ENCODE data around the gene LMF2. TPM values are rescaled to one million over a fixed set of nuclear protein-coding genes. Genes with fewer than 3 reads are reported as not detected.
"Not testable (repeated sequence)": the region's sequence is repeated elsewhere in the genome, so short reads cannot be mapped to it uniquely, and the experiment has no call there.

The LMF2 gene
- total RNA-seq, 1 experiment from 2014 or later, result 42.4 TPM

GRCh38 chr22:50520826-50521453 is 13.4 kb upstream of the LMF2 start:
- Histone ChIP-seq H3K4me3 (ENCODE audit: low read length) (no peak overlapping the region), H3K36me3 (ENCODE audit: low read depth, low read length) (no peaks in the 10 kb centered on the region; the same call in 1 of the 2 replicates), H3K9ac (ENCODE audit: low read length) (no peak overlapping the region), H3K4me2 (ENCODE audit: low read length) (no peak overlapping the region), H3K27ac (ENCODE audit: low read length) (no peak overlapping the region), H4K20me1 (ENCODE audit: low read length) (no peaks in the 10 kb centered on the region; the same call in 1 of the 2 replicates), H3K79me2 (ENCODE audit: low read length) (peaks cover 23% of the 10 kb centered on the region), H3K9me2 (replicated peaks; ENCODE audit: low read length) (no peaks in the 10 kb centered on the region), H2AFZ (ENCODE audit: low read length) (no peak overlapping the region), H3K27me3 (ENCODE audit: low read length) (no peaks in the 10 kb centered on the region), H3K9me3 (ENCODE audit: low read length) (no peaks in the 10 kb centered on the region), H3F3A (ENCODE audit: low read length, unreplicated experiment) (no peaks in the 10 kb centered on the region), H3K4me1 (ENCODE audit: insufficient read depth, low read length) (peaks cover 9% of the 10 kb centered on the region; the same call in 1 of the 2 replicates)
- TF ChIP-seq EZH2phosphoT487 (IDR thresholded peaks at IDR 0.05; ENCODE audit: borderline replicate concordance, low read length) (no peak), EZH2 (IDR thresholded peaks at IDR 0.05; ENCODE audit: low read length, unreplicated experiment) (no peak), CTCF (conservative IDR thresholded peaks at IDR 0.05; ENCODE audit: low read depth, low read length) (no peak)
- DNase-seq (no peak), ATAC-seq (no peak)
- ChIA-PET POLR2A (ENCODE audit: unreplicated experiment) (no interaction called here), CTCF (no interaction called here)
- BruUV-seq (replicated peaks), result no TSS peak
- intact Hi-C loops (cut with micrococcal nuclease), result no loop called here

- BruUV-seq (replicated peaks); H3K9ac ChIP-seq (ENCODE audit: low read length); H3K4me3 ChIP-seq (ENCODE audit: low read length); H3K4me1 ChIP-seq (ENCODE audit: insufficient read depth, low read length); DNase-seq; H3F3A ChIP-seq (ENCODE audit: low read length, unreplicated experiment); H4K20me1 ChIP-seq (ENCODE audit: low read length); ATAC-seq; H3K36me3 ChIP-seq (ENCODE audit: low read depth, low read length); intact Hi-C loops (cut with micrococcal nuclease); POLR2A ChIA-PET (ENCODE audit: unreplicated experiment); CTCF ChIA-PET; H2AFZ ChIP-seq (ENCODE audit: low read length); H3K9me3 ChIP-seq (ENCODE audit: low read length); H3K4me2 ChIP-seq (ENCODE audit: low read length); H3K9me2 ChIP-seq (replicated peaks; ENCODE audit: low read length); H3K27ac ChIP-seq (ENCODE audit: low read length); H3K27me3 ChIP-seq (ENCODE audit: low read length): not testable (repeated sequence)
- peaks cover 26% of the 10 kb centered on the region for H3K79me2 ChIP-seq (ENCODE audit: low read length)
Measured at GRCh38 chr22:50520184-50520583, 12.7 kb upstream of the LMF2 start.

GRCh38 chr22:50519151-50519550 is 11.6 kb upstream of the LMF2 start:
- Histone ChIP-seq H3K9me2 (replicated peaks; ENCODE audit: low read length) (no peaks in the 10 kb centered on the region), H3K27ac (ENCODE audit: low read length) (no peak overlapping the region), H3K4me3 (ENCODE audit: low read length) (no peak overlapping the region), H3K9ac (ENCODE audit: low read length) (no peak overlapping the region), H3K36me3 (ENCODE audit: low read depth, low read length) (no peaks in the 10 kb centered on the region; the same call in 1 of the 2 replicates), H3K9me3 (ENCODE audit: low read length) (no peaks in the 10 kb centered on the region), H3K27me3 (ENCODE audit: low read length) (no peaks in the 10 kb centered on the region), H3K4me1 (ENCODE audit: insufficient read depth, low read length) (peaks cover 6% of the 10 kb centered on the region; the same call in 1 of the 2 replicates), H3K4me2 (ENCODE audit: low read length) (no peak overlapping the region), H3K79me2 (ENCODE audit: low read length) (peaks cover 23% of the 10 kb centered on the region), H4K20me1 (ENCODE audit: low read length) (no peaks in the 10 kb centered on the region; the same call in 1 of the 2 replicates), H3F3A (ENCODE audit: low read length, unreplicated experiment) (no peaks in the 10 kb centered on the region), H2AFZ (ENCODE audit: low read length) (no peak overlapping the region)
- ChIA-PET CTCF (no interaction called here), POLR2A (ENCODE audit: unreplicated experiment) (no interaction called here)
- DNase-seq, result no peak
- BruUV-seq (replicated peaks), result no TSS peak
- no peak for TF ChIP-seq EZH2 (IDR thresholded peaks at IDR 0.05; ENCODE audit: low read length, unreplicated experiment)
- no peak for TF ChIP-seq EZH2phosphoT487 (IDR thresholded peaks at IDR 0.05; ENCODE audit: borderline replicate concordance, low read length)
- ATAC-seq, result no peak
- intact Hi-C loops (cut with micrococcal nuclease), result no loop called here
